B cell (primary cell): ENCODE results near the gene BRF1. TPM values are rescaled to one million over a fixed set of nuclear protein-coding genes. Genes with fewer than 3 reads are reported as not detected.

ENCODE experiments used
- ATAC-seq: fragments of 200-7000 bp; cut with Tn5 transposase; one replicate; pipeline ENCODE4 v1.10.0; 2021; ENCODE audit warnings: low read depth, mild to moderate bottlenecking, moderate number of reproducible peaks, moderate library complexity
- CTCF ChIA-PET: fragments of 350-600 bp; sonication (Branson Sonifier 250); formaldehyde crosslinking; loops from one replicate; lab custom pipeline; 2021; ENCODE audit warnings: antibody characterized with exemption, inconsistent platforms; lab: Charles Lee
- POLR2A ChIA-PET: fragments of 350-600 bp; sonication (Branson Sonifier 250); formaldehyde crosslinking; loops from one replicate; lab custom pipeline; 2021; ENCODE audit warnings: antibody characterized with exemption; lab: Charles Lee
- DNase-seq: peaks from one replicate; pipeline ENCODE4 v3.0.0; 2013
- H2AFZ ChIP-seq: 2 replicates; pipeline ENCODE4 v1.6.1; 2012; ENCODE audit warnings: mild to moderate bottlenecking, low read depth, low read length; ENCODE audit not compliant: insufficient read depth, poor library complexity, severe bottlenecking
- H3K27ac ChIP-seq, 2 donors: 1 replicate in 1 of 2; 2 replicates in 1 of 2; pipeline ENCODE4 v1.5.1; 2012 to 2013; ENCODE audit warnings: low read length in 2 of 2, mild to moderate bottlenecking in 2 of 2, moderate library complexity in 1 of 2
- H3K27me3 ChIP-seq, 4 experiments: fragments of 200-600 bp in 1 of 4; sonication (generic) in 1 of 4; replicated peaks in 1 of 4; 1 replicate in 2 of 4; 2 replicates in 2 of 4; pipeline versions ENCODE4 v1.6.1 to v1.7.0; 2013 to 2016; ENCODE audit warnings: low read length in 3 of 4, mild to moderate bottlenecking in 2 of 4, mixed read lengths in 1 of 4, moderate library complexity in 1 of 4; ENCODE audit not compliant: insufficient read depth in 4 of 4, control insufficient read depth in 3 of 4; ENCODE audit errors: control extremely low read depth in 1 of 4
- H3K36me3 ChIP-seq, 2 experiments: replicated peaks in 1 of 2; 1 replicate in 1 of 2; 2 replicates in 1 of 2; pipeline versions ENCODE4 v1.6.1 to v1.7.1; 2013; ENCODE audit warnings: low read length in 1 of 2; ENCODE audit not compliant: insufficient read depth in 2 of 2, control insufficient read depth in 1 of 2; ENCODE audit errors: control extremely low read depth in 1 of 2, extremely low read depth in 1 of 2
- H3K4me1 ChIP-seq, 2 donors: fragments of 200-600 bp in 1 of 2; sonication (generic) in 1 of 2; 1 replicate in 1 of 2; 2 replicates in 1 of 2; pipeline versions ENCODE4 v1.5.1 to v1.6.1; 2013 to 2017; ENCODE audit warnings: low read length in 2 of 2; ENCODE audit not compliant: control insufficient read depth in 2 of 2, insufficient read depth in 2 of 2
- H3K4me2 ChIP-seq: replicated peaks from 2 replicates; pipeline ENCODE3; 2012; ENCODE audit warnings: mild to moderate bottlenecking, low read depth, low read length; ENCODE audit not compliant: poor library complexity, severe bottlenecking
- H3K4me3 ChIP-seq, 5 experiments: fragments of 200-600 bp in 1 of 5; sonication (generic) in 1 of 5; 1 replicate in 3 of 5; 2 replicates in 2 of 5; pipeline versions ENCODE4 v1.5.1 to v1.7.0; 2011 to 2016; ENCODE audit warnings: low read length in 4 of 5, mild to moderate bottlenecking in 4 of 5, low read depth in 2 of 5, control low read depth in 1 of 5, moderate library complexity in 1 of 5; ENCODE audit not compliant: insufficient read depth in 1 of 5; ENCODE audit errors: control extremely low read depth in 1 of 5, extremely low read depth in 1 of 5
- H3K79me2 ChIP-seq: fragments of 200-600 bp; sonication (generic); one replicate; pipeline ENCODE4 v1.6.0; 2016; ENCODE audit warnings: low read length; ENCODE audit not compliant: control insufficient read depth, insufficient read depth
- H3K9ac ChIP-seq: fragments of 200-600 bp; sonication (generic); 2 replicates; pipeline ENCODE4 v1.6.1; 2017; ENCODE audit warnings: mild to moderate bottlenecking, low read length, moderate library complexity
- H3K9me3 ChIP-seq, 3 donors: one replicate each; pipeline versions ENCODE4 v1.6.1 to v1.7.1; 2013; ENCODE audit warnings: low read length in 2 of 3; ENCODE audit not compliant: control insufficient read depth in 2 of 3, insufficient read depth in 1 of 3; ENCODE audit errors: control extremely low read depth in 1 of 3
- H4K20me1 ChIP-seq: 2 replicates; pipeline ENCODE4 v1.6.0; 2012; ENCODE audit warnings: mild to moderate bottlenecking, low read length; ENCODE audit not compliant: insufficient read depth, control insufficient read depth, poor library complexity, severe bottlenecking
- H3K27ac Mint-ChIP-seq: one replicate; pipeline ENCODE4 v1.8.0; 2021; ENCODE audit warnings: mixed read lengths
- H3K27me3 Mint-ChIP-seq: one replicate; pipeline ENCODE4 v1.8.0; 2021; ENCODE audit warnings: mixed read lengths
- H3K4me1 Mint-ChIP-seq: one replicate; pipeline ENCODE4 v1.8.0; 2021; ENCODE audit warnings: mixed read lengths
- H3K4me3 Mint-ChIP-seq: one replicate; pipeline ENCODE4 v1.8.0; 2021; ENCODE audit warnings: mixed read lengths
- H3K9me3 Mint-ChIP-seq: one replicate; pipeline ENCODE4 v1.8.0; 2022; ENCODE audit warnings: mixed read lengths; ENCODE audit not compliant: insufficient read depth
- CTCF ChIP-seq: fragments of 200-600 bp; IDR thresholded peaks from one replicate; pipeline ENCODE4 v1.8.0; 2022; ENCODE audit warnings: antibody characterized with exemption, mild to moderate bottlenecking
- EZH2 ChIP-seq: IDR thresholded peaks from 2 replicates; pipeline ENCODE4 v1.6.1; 2012; ENCODE audit warnings: borderline replicate concordance, low read depth, mild to moderate bottlenecking, moderate library complexity, low read length; ENCODE audit not compliant: insufficient read depth, poor library complexity, severe bottlenecking
- WGBS: methylation state at CpG from one replicate; pipeline ENCODE4 v1.1.5; 2013; ENCODE audit warnings: missing lambda C conversion rate; ENCODE audit not compliant: insufficient coverage; 5-methylcytosine and 5-hydroxymethylcytosine counted together
- intact Hi-C: fragments of 100-400 bp; cut with micrococcal nuclease; formaldehyde crosslinking; loops from one replicate; pipeline ENCODE4 v1.10.0; 2022
- polyA plus RNA-seq: library from polyadenylated mRNA; depleted of rRNA; stranded (reverse); fragments of >200 nt; gene quantifications from 2 replicates; pipeline ENCODE4 v1.2.3, GENCODE V29; 2012
- total RNA-seq, 2 donors: library from RNA; stranded (reverse); fragments of 120-200 nt in 1 of 2; gene quantifications; 1 replicate in 1 of 2; 2 replicates in 1 of 2; pipeline versions ENCODE4 v1.2.3 to v1.2.4, GENCODE V29; 2013 to 2022

BRF1 gene
- total and polyA plus RNA-seq, 2 donors (not counting 1 experiment from before 2014, with no cell fraction given), result 24.5 to 55.8 TPM

- TF ChIP-seq CTCF, result no peak
- no peak for TF ChIP-seq EZH2
- POLR2A ChIA-PET, result no interaction called here
- Mint-ChIP-seq H3K4me3 (no peak overlapping the region), H3K4me1 (peaks cover 9% of the 10 kb centered on the region), H3K27me3 (no peaks in the 10 kb centered on the region), H3K9me3 (no peaks in the 10 kb centered on the region), H3K27ac (no peak overlapping the region)
- Histone ChIP-seq H3K36me3 (peaks cover 0 to 9% of the 10 kb centered on the region in 2 experiments), H3K9me3 (no peaks in the 10 kb centered on the region), H2AFZ (no peak overlapping the region), H3K27me3 (peaks cover 0 to 11% (median 1%) of the 10 kb centered on the region in 4 experiments), H3K79me2 (no peaks in the 10 kb centered on the region), H3K4me2 (no peak overlapping the region), H3K27ac (no peak overlapping the region), H3K9ac (no peak overlapping the region), H3K4me3 (no peak overlapping the region), H3K4me1 (peaks cover 5 to 14% of the 10 kb centered on the region in 2 donors), H4K20me1 (no peaks in the 10 kb centered on the region)
- no peak for ATAC-seq
- intact Hi-C loops, result no loop called here
- WGBS, result 90% methylated on average over 13 of the region's 13 CpGs
- DNase-seq, result no peak
- CTCF ChIA-PET, result no interaction called here
Measured at GRCh38 chr14:105207460-105207901, 93.3 kb downstream of the BRF1 start.

GRCh38 chr14:105206873-105207272 is 93.9 kb downstream of the BRF1 start:
- Histone ChIP-seq H3K36me3 (peaks cover 0 to 9% of the 10 kb centered on the region in 2 experiments), H3K4me3 (no peak overlapping the region), H3K9ac (no peak overlapping the region), H3K79me2 (no peaks in the 10 kb centered on the region), H3K4me1 (peaks cover 11 to 21% of the 10 kb centered on the region in 2 donors), H2AFZ (no peak overlapping the region), H4K20me1 (no peaks in the 10 kb centered on the region), H3K4me2 (no peak overlapping the region), H3K27ac (no peak overlapping the region), H3K9me3 (peaks cover 0 to 4% (median 0%) of the 10 kb centered on the region in 3 donors), H3K27me3 (peaks cover 0 to 17% (median 4%) of the 10 kb centered on the region in 4 experiments)
- DNase-seq (no peak), ATAC-seq (no peak)
- Mint-ChIP-seq H3K27ac (no peak overlapping the region), H3K9me3 (no peaks in the 10 kb centered on the region), H3K27me3 (no peaks in the 10 kb centered on the region), H3K4me1 (peaks cover 11% of the 10 kb centered on the region), H3K4me3 (no peak overlapping the region)
- POLR2A ChIA-PET, result no interaction called here
- TF ChIP-seq CTCF (no peak), EZH2 (no peak)
- CTCF ChIA-PET, result no interaction called here
- WGBS, result 85% methylated on average over 5 of the region's 5 CpGs
- intact Hi-C loops, result no loop called here
